Measurements from ENCODE around the gene ST8SIA5. TPM values are rescaled to one million over a fixed set of nuclear protein-coding genes. Genes with fewer than 3 reads are reported as not detected.

Gene ST8SIA5
- total and polyA plus RNA-seq, 2 donors (not counting 3 experiments of a cell fraction or from before 2014, with no cell fraction given) = 0.25 to 0.62 TPM

DNA sequence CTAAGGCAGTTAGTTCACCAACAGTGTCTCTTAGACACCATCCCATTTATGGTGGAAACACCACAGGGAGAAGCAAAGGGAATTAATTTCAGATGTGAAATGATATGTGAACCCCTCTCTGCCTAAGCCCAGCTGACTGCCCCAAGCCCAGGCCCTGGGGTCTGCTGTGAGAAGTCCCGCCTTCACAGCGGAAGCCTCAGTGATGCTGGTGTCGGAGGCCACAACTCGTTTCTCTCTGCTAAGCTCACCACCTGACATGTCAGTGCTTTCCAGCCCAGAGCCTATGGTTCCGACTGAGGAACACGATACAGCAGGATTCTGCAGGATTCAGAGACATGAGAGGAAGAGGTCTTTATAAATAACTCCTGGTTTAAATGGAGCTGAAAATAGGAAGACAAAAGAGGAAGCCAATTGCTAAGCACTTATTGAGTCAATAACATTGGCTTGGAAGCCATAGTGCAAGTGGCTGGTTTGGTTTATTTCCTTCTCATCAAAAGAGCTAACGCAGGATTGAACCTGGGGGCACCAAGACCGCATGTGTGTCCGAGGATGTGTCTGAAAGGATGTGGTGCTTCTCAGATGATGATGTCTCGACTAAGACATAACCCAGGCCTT is 78.0 kb downstream of the ST8SIA5 start:
- intact Hi-C loops (cut with micrococcal nuclease) = no loop called here
- no peak for FAIRE-seq
- H2AFZ ChIP-seq (ENCODE audit: low read depth, low read length) = no peak overlapping the region
- ChIA-PET POLR2A (no interaction called here), CTCF (no interaction called here)
- no peak overlapping the region for H3K4me2 ChIP-seq (ENCODE audit: insufficient read depth, low read length)
- no peak overlapping the region for H3K9ac ChIP-seq (replicated peaks; ENCODE audit: extremely low read depth, insufficient read depth, low read length)
- H3K9me1 ChIP-seq (replicated peaks; ENCODE audit: control insufficient read depth, extremely low read depth, insufficient read depth, low read length) = no peaks in the 10 kb centered on the region
- no peaks in the 10 kb centered on the region for H3K36me3 ChIP-seq (ENCODE audit: control insufficient read depth in 2 of 2, extremely low read depth in 1 of 2, insufficient read depth in 2 of 2, low read length in 2 of 2)
- no peaks in the 10 kb centered on the region for H3K79me2 ChIP-seq (ENCODE audit: control insufficient read depth, insufficient read depth, low read length)
- H3K27ac ChIP-seq (ENCODE audit: insufficient read depth, low read depth, low read length) = no peak overlapping the region
- dilution Hi-C loops (cut with MboI; ENCODE audit: extremely low pct_ligation_motif_present, low sequenced_read_pairs) = no loop called here
- H3K4me1 ChIP-seq (ENCODE audit: control insufficient read depth, extremely low read depth, insufficient read depth, low read length) = peaks cover 8% of the 10 kb centered on the region
- no peaks in the 10 kb centered on the region for H4K20me1 ChIP-seq (replicated peaks; ENCODE audit: control insufficient read depth, extremely low read depth, insufficient read depth, low read length)
- no peaks in the 10 kb centered on the region for H3K9me3 ChIP-seq (replicated peaks; ENCODE audit: control insufficient read depth, insufficient read depth, low read length)
- H3K27me3 ChIP-seq (ENCODE audit: control insufficient read depth in 2 of 2, insufficient read depth in 2 of 2, low read length in 2 of 2) = no peaks in the 10 kb centered on the region
- no peak overlapping the region for H3K4me3 ChIP-seq (replicated peaks in 1 of 3; ENCODE audit: insufficient read depth in 1 of 3, low read depth in 1 of 3, low read length in 3 of 3)
- BruUV-seq (replicated peaks) = no TSS peak
- DNase-seq (ENCODE audit: low read depth, low spot score) = no peak
- no peak for TF ChIP-seq POLR2AphosphoS5 (IDR thresholded peaks at IDR 0.05; ENCODE audit: insufficient read depth, low read depth, low read length)
- no peak for TF ChIP-seq FOS (IDR thresholded peaks at IDR 0.05; ENCODE audit: borderline replicate concordance, insufficient read depth, low read length)
- TF ChIP-seq GATA2 (IDR thresholded peaks at IDR 0.05; ENCODE audit: insufficient read depth, insufficient read length, low read depth, low read length) = no peak
- TF ChIP-seq MYC (IDR thresholded peaks at IDR 0.05; ENCODE audit: low read depth, low read length) = no peak
- TF ChIP-seq, protein P1, sequence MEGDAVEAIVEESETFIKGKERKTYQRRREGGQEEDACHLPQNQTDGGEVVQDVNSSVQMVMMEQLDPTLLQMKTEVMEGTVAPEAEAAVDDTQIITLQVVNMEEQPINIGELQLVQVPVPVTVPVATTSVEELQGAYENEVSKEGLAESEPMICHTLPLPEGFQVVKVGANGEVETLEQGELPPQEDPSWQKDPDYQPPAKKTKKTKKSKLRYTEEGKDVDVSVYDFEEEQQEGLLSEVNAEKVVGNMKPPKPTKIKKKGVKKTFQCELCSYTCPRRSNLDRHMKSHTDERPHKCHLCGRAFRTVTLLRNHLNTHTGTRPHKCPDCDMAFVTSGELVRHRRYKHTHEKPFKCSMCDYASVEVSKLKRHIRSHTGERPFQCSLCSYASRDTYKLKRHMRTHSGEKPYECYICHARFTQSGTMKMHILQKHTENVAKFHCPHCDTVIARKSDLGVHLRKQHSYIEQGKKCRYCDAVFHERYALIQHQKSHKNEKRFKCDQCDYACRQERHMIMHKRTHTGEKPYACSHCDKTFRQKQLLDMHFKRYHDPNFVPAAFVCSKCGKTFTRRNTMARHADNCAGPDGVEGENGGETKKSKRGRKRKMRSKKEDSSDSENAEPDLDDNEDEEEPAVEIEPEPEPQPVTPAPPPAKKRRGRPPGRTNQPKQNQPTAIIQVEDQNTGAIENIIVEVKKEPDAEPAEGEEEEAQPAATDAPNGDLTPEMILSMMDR (IDR thresholded peaks at IDR 0.05; ENCODE audit: extremely low read depth in 1 of 2, insufficient read depth in 1 of 2, low read depth in 1 of 2, low read length in 2 of 2) = no peak
- no peak for TF ChIP-seq POLR2A (IDR thresholded peaks at IDR 0.05; ENCODE audit: low read depth, low read length)
- TF ChIP-seq JUN (IDR thresholded peaks at IDR 0.05; ENCODE audit: borderline replicate concordance, insufficient read depth, insufficient read length, low read depth) = no peak
- no peak for TF ChIP-seq EZH2 (IDR thresholded peaks at IDR 0.05; ENCODE audit: borderline replicate concordance, low read depth, low read length, severe bottlenecking)
- TF ChIP-seq, protein P2, sequence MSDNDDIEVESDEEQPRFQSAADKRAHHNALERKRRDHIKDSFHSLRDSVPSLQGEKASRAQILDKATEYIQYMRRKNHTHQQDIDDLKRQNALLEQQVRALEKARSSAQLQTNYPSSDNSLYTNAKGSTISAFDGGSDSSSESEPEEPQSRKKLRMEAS (IDR thresholded peaks at IDR 0.05; ENCODE audit: insufficient read depth, insufficient read length) = no peak

All from endothelial cell of umbilical vein (primary cell).